ENCODE measurements around the gene ACSL1. TPM values are rescaled to one million over a fixed set of nuclear protein-coding genes. Genes with fewer than 3 reads are reported as not detected.
A peak's percentile ranks its signal among the peaks of the same experiment; 100 is the strongest.

Gene ACSL1
- total RNA-seq, 2 donors from 2014 or later: 110 to 111 TPM

GRCh38 chr4:184801781-184802696 is 23.7 kb downstream of the ACSL1 start:
- no peak overlapping the region for H3K27ac Mint-ChIP-seq
- H3K4me1 Mint-ChIP-seq (ENCODE audit: low read depth in 2 of 2): peaks cover 16 to 25% of the 10 kb centered on the region in 2 donors
- no peaks in the 10 kb centered on the region for H3K9me3 Mint-ChIP-seq

DNA sequence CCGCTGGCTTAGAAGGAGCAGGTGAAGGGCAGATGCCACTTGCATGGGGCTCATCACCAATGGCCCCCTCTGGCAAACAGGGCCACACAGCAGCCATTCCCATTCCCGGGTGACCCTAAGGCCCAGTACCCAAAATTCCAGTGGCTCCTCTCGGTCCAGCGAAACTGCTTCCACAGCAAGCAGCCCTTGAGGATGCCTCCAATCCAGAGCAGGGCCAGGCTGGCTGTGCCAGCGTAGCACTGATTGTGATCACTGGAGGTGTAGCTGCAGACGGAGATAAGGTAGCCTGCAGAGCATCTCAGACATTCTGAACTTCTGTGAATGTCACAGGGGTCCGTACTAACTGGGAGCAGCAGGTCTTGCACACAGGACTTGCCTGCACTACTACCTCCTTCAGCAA is 27.3 kb downstream of the ACSL1 start:
- H3K4me1 Mint-ChIP-seq (ENCODE audit: low read depth in 2 of 2): peaks cover 11 to 13% of the 10 kb centered on the region in 2 donors
- ATAC-seq: no peak
- H3K27me3 Mint-ChIP-seq: no peaks in the 10 kb centered on the region
- DNase-seq (ENCODE audit: low spot score): no peak
- H3K27ac Mint-ChIP-seq: no peak overlapping the region
- no peak overlapping the region for H3K4me3 Mint-ChIP-seq
- H3K36me3 Mint-ChIP-seq: no peaks in the 10 kb centered on the region
- H3K9me3 Mint-ChIP-seq: no peaks in the 10 kb centered on the region

More at GRCh38 chr4:184801781-184802696, 23.7 kb downstream of the ACSL1 start:
- Mint-ChIP-seq H3K27me3 (no peaks in the 10 kb centered on the region), H3K36me3 (no peaks in the 10 kb centered on the region), H3K4me3 (no peak overlapping the region)
- DNase-seq (ENCODE audit: low spot score): no peak
- ATAC-seq: no peak

DNA sequence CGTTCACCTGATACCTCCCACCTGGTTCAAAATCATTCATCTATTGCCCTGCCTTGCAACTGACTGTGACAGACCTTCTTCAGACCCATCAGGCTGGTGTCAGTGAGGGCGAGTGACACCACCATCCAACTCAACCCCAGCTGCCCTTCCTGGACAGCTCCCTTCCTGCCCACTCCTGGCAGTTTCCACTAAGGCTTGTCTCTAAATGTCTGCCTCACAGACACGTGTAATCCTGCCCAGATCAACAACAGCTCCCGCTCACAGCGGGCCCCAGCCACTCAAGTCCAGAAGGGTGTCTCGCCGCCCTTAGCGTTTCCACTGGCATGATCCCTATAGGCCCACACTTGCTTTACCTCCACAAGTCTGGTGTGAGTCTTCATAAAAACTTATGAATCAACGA is 28.9 kb downstream of the ACSL1 start:
- Mint-ChIP-seq H3K27me3 (no peaks in the 10 kb centered on the region), H3K4me1 (ENCODE audit: low read depth in 2 of 2) (peaks cover 17 to 27% of the 10 kb centered on the region in 2 donors), H3K27ac (no peak overlapping the region), H3K4me3 (no peak overlapping the region), H3K36me3 (no peaks in the 10 kb centered on the region), H3K9me3 (no peaks in the 10 kb centered on the region)
- no peak for ATAC-seq
- no peak for DNase-seq (ENCODE audit: low spot score)

DNA sequence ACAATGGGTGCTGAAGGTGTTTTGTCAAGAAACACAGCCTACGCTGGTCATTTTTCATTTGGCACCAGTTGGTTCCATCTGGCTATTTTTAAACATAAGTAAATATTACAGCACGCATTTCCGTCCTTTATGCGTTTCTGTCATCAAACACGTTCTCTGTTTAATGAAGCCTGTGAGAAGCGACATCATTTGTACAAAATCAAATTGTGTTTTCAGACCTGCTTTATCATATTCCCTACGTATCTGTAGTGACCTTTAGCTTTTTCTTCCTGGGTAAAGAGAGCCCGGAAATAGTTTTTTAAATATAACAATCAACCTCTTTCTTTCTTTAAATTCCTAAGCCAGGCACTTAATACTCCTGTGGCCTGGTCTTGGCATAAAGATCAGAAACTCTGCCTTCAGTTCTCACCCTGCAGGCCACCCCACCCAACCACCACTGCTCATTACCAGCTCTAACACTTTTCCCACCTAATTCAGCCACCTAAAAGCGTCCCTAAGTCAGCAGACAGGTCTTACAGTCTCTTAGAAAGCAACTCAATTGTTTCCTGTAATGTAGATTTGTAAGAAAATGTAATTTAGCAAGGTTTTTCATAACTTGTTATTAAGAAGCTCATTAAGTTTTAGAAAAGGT is 30.4 kb downstream of the ACSL1 start:
- Mint-ChIP-seq H3K27me3 (no peaks in the 10 kb centered on the region), H3K9me3 (no peaks in the 10 kb centered on the region), H3K36me3 (no peaks in the 10 kb centered on the region), H3K27ac (no peak overlapping the region), H3K4me1 (ENCODE audit: low read depth in 2 of 2) (peaks cover 28 to 43% of the 10 kb centered on the region in 2 donors), H3K4me3 (no peak overlapping the region)
- no peak for ATAC-seq
- no peak for DNase-seq (ENCODE audit: low spot score)

DNA sequence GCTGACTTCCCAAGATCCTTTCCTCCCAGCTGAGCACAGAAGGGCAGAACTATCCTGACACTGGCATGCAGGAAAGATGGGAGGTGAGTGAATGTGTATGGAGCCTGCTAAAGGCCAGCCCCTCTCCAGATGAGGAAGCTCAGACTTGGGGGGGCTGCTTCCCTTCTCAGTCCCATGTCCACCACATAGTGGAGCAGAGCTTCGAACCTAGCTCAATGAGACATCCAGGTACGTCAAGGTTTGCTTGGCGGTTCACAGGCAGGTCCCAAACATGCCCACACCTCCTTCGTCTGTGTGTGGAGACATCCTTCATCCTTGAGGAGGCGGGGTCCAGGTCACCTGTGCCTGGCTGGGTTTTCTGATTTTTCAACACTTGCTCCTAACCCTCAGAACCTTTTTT is 31.3 kb downstream of the ACSL1 start:
- H3K4me1 Mint-ChIP-seq (ENCODE audit: low read depth in 2 of 2): peaks cover 30 to 43% of the 10 kb centered on the region in 2 donors
- no peak for ATAC-seq
- H3K27ac Mint-ChIP-seq: no peak overlapping the region
- H3K27me3 Mint-ChIP-seq: no peaks in the 10 kb centered on the region
- H3K36me3 Mint-ChIP-seq: no peaks in the 10 kb centered on the region
- no peaks in the 10 kb centered on the region for H3K9me3 Mint-ChIP-seq
- H3K4me3 Mint-ChIP-seq: no peak overlapping the region
- DNase-seq (ENCODE audit: low spot score): no peak

GRCh38 chr4:184793735-184794355 is 31.9 kb downstream of the ACSL1 start:
- Mint-ChIP-seq H3K27me3 (no peaks in the 10 kb centered on the region), H3K4me3 (peak overlapping the region; percentile 74), H3K36me3 (no peaks in the 10 kb centered on the region), H3K9me3 (no peaks in the 10 kb centered on the region), H3K27ac (peak overlapping the region in 1 of 2 donors; percentile 80), H3K4me1 (ENCODE audit: low read depth in 2 of 2) (peaks cover 27 to 43% of the 10 kb centered on the region in 2 donors)
- DNase-seq (ENCODE audit: low spot score): no peak
- ATAC-seq: no peak

GRCh38 chr4:184792950-184793555 is 32.7 kb downstream of the ACSL1 start:
- ATAC-seq (peak; percentile 85 to 95), DNase-seq (ENCODE audit: low spot score) (no peak)
- Mint-ChIP-seq H3K36me3 (no peaks in the 10 kb centered on the region), H3K4me1 (ENCODE audit: low read depth in 2 of 2) (peaks cover 27 to 43% of the 10 kb centered on the region in 2 donors), H3K27me3 (no peaks in the 10 kb centered on the region), H3K4me3 (peak overlapping the region; percentile 74), H3K27ac (peak overlapping the region; percentile 15 to 80), H3K9me3 (no peaks in the 10 kb centered on the region)

DNA sequence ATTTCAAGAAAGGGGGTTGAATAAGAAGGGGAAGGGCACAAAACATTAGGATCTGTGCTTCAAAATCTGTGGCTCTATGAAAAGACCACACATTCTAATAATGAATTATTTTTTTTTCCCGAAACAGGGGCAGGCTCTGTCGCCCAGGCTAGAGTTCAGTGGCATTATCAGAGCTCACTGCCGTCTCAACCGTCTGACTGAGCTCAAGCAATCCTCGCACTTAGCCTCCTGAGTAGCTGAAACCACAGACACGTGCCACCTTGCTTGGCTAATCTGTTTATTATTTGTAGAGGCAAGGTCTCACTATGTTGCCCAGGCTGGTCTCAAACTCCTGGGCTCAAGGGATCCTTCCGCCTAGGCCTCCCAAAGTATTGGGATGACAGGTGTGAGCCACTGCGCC is 33.4 kb downstream of the ACSL1 start:
- Mint-ChIP-seq H3K27ac (peak overlapping the region in 1 of 2 donors; percentile 80), H3K4me1 (ENCODE audit: low read depth in 2 of 2) (peaks cover 24 to 39% of the 10 kb centered on the region in 2 donors), H3K36me3 (peaks cover 2% of the 10 kb centered on the region), H3K27me3 (no peaks in the 10 kb centered on the region), H3K9me3 (no peaks in the 10 kb centered on the region), H3K4me3 (peak overlapping the region; percentile 74)
- ATAC-seq (no peak), DNase-seq (ENCODE audit: low spot score) (no peak)

GRCh38 chr4:184790826-184791225 is 34.9 kb downstream of the ACSL1 start:
- H3K4me1 Mint-ChIP-seq (ENCODE audit: low read depth in 2 of 2): peaks cover 22 to 38% of the 10 kb centered on the region in 2 donors
- ATAC-seq (no peak), DNase-seq (ENCODE audit: low spot score) (no peak)
- peak overlapping the region; percentile 32 for H3K4me3 Mint-ChIP-seq
- H3K36me3 Mint-ChIP-seq: peaks cover 7% of the 10 kb centered on the region
- no peaks in the 10 kb centered on the region for H3K9me3 Mint-ChIP-seq
- H3K27me3 Mint-ChIP-seq: no peaks in the 10 kb centered on the region
- peak overlapping the region in 1 of 2 donors; percentile 33 for H3K27ac Mint-ChIP-seq

GRCh38 chr4:184787766-184788503 is 37.8 kb downstream of the ACSL1 start:
- Mint-ChIP-seq H3K4me3 (no peak overlapping the region), H3K27ac (no peak overlapping the region), H3K4me1 (ENCODE audit: low read depth in 2 of 2) (peaks cover 17 to 29% of the 10 kb centered on the region in 2 donors), H3K9me3 (no peaks in the 10 kb centered on the region), H3K27me3 (no peaks in the 10 kb centered on the region), H3K36me3 (peaks cover 7% of the 10 kb centered on the region)
- ATAC-seq (no peak), DNase-seq (ENCODE audit: low spot score) (no peak)

GRCh38 chr4:184785813-184786212 is 40.0 kb downstream of the ACSL1 start:
- DNase-seq (ENCODE audit: low spot score) (no peak), ATAC-seq (no peak)
- Mint-ChIP-seq H3K27me3 (no peaks in the 10 kb centered on the region), H3K36me3 (peaks cover 12% of the 10 kb centered on the region), H3K4me3 (no peak overlapping the region), H3K9me3 (no peaks in the 10 kb centered on the region), H3K4me1 (ENCODE audit: low read depth in 2 of 2) (peaks cover 17% of the 10 kb centered on the region in 2 donors), H3K27ac (no peak overlapping the region)

DNA sequence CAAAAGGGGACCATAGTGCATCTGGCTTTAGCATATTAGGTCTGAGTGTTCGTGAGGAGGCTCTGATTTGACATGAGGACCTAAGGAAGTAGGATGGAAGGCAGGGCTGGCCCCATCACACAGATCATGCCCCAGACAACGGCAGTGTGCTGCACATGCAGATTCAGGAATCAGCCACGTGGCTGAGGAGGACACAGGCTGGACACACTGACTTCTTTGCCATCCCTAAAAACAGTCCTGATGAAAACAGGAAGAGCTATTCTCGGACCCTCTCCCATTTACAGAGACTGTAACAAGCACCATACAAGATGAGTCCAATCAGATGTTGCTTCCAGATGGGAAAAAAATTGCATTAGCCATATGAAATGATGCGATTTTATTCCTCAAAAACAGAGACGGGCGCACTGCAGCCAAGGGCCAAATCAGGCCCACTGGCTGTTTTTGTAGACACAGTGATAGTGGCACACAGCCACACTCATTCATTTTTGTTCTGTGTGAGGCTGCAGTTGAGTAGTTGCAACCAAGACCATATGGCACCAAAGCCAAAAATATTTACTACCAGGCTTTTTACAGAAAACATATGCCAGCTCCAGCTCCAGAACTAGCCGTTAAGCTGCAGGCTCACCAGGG is 41.0 kb downstream of the ACSL1 start:
- no peaks in the 10 kb centered on the region for H3K27me3 Mint-ChIP-seq
- no peak overlapping the region for H3K4me3 Mint-ChIP-seq
- no peak overlapping the region for H3K27ac Mint-ChIP-seq

More for the DNA sequence above, 41.0 kb downstream of the ACSL1 start:
- no peaks in the 10 kb centered on the region for H3K9me3 Mint-ChIP-seq
- peaks cover 12% of the 10 kb centered on the region for H3K36me3 Mint-ChIP-seq
- no peak for DNase-seq (ENCODE audit: low spot score)
- no peak for ATAC-seq
- H3K4me1 Mint-ChIP-seq (ENCODE audit: low read depth in 2 of 2): peaks cover 11 to 12% of the 10 kb centered on the region in 2 donors
